Measurements from ENCODE around the gene KSR1. TPM values are rescaled to one million over a fixed set of nuclear protein-coding genes. Genes with fewer than 3 reads are reported as not detected.
"Not testable (repeated sequence)": the region's sequence is repeated elsewhere in the genome, so short reads cannot be mapped to it uniquely, and the experiment has no call there.

KSR1 gene
- total and polyA plus RNA-seq, 2 experiments from 2014 or later, result 0.98 to 2.5 TPM

- WGBS, 2 experiments (ENCODE audit: low coverage in 1 of 2, low lambda C conversion rate in 2 of 2, missing lambda C conversion rate in 2 of 2), result 57 to 58% methylated on average over 6 to 9 of the region's 9 CpGs
- in situ Hi-C loops (cut with MboI), result no loop called here
- no peak overlapping the region for H3K4me3 ChIP-seq
Observed at GRCh38 chr17:27420211-27420950, 35.9 kb upstream of the KSR1 start.

GRCh38 chr17:27421111-27421510 lies 35.1 kb upstream of the KSR1 start:
- in situ Hi-C loops (cut with MboI), result no loop called here
- Histone ChIP-seq H3K4me2 (ENCODE audit: unreplicated experiment) (no peak overlapping the region), H3K27me3 (replicated peaks; ENCODE audit: insufficient read depth) (no peaks in the 10 kb centered on the region), H2AFZ (no peak overlapping the region), H3K27ac (no peak overlapping the region), H4K20me1 (ENCODE audit: insufficient read depth) (no peaks in the 10 kb centered on the region), H3F3A (ENCODE audit: insufficient read depth) (no peaks in the 10 kb centered on the region), H3K36me3 (ENCODE audit: low read depth) (no peaks in the 10 kb centered on the region), H3K79me2 (ENCODE audit: insufficient read depth) (no peaks in the 10 kb centered on the region), H3K9me3 (ENCODE audit: low read depth) (no peaks in the 10 kb centered on the region), H3K4me1 (ENCODE audit: insufficient read depth) (no peaks in the 10 kb centered on the region), H3K9me2 (ENCODE audit: insufficient read depth) (no peaks in the 10 kb centered on the region), H3K9ac (no peak overlapping the region), H3K4me3 (no peak overlapping the region)
- WGBS, 2 experiments (ENCODE audit: low coverage in 1 of 2, low lambda C conversion rate in 2 of 2, missing lambda C conversion rate in 2 of 2), result 82 to 87% methylated on average over 10 of the region's 10 CpGs
- no peak for DNase-seq
- TF ChIP-seq EZH2phosphoT487 (IDR thresholded peaks at IDR 0.05; ENCODE audit: insufficient read depth, low read depth), result no peak
- TF ChIP-seq EZH2 (IDR thresholded peaks at IDR 0.05; ENCODE audit: insufficient read depth, poor library complexity, severe bottlenecking), result no peak

More at GRCh38 chr17:27420211-27420950, 35.9 kb upstream of the KSR1 start:
- no peaks in the 10 kb centered on the region for H3F3A ChIP-seq (ENCODE audit: insufficient read depth)
- no peaks in the 10 kb centered on the region for H4K20me1 ChIP-seq (ENCODE audit: insufficient read depth)
- H3K27me3 ChIP-seq (replicated peaks; ENCODE audit: insufficient read depth), result no peaks in the 10 kb centered on the region
- no peaks in the 10 kb centered on the region for H3K9me3 ChIP-seq (ENCODE audit: low read depth)
- no peak overlapping the region for H3K9ac ChIP-seq
- H3K4me1 ChIP-seq (ENCODE audit: insufficient read depth), result no peaks in the 10 kb centered on the region
- no peak overlapping the region for H2AFZ ChIP-seq
- no peaks in the 10 kb centered on the region for H3K9me2 ChIP-seq (ENCODE audit: insufficient read depth)
- no peak overlapping the region for H3K27ac ChIP-seq
- H3K36me3 ChIP-seq (ENCODE audit: low read depth), result no peaks in the 10 kb centered on the region
- H3K79me2 ChIP-seq (ENCODE audit: insufficient read depth), result no peaks in the 10 kb centered on the region
- DNase-seq, result no peak
- no peak overlapping the region for H3K4me2 ChIP-seq (ENCODE audit: unreplicated experiment)
- TF ChIP-seq EZH2 (IDR thresholded peaks at IDR 0.05; ENCODE audit: insufficient read depth, poor library complexity, severe bottlenecking) (no peak), EZH2phosphoT487 (IDR thresholded peaks at IDR 0.05; ENCODE audit: insufficient read depth, low read depth) (no peak)

DNA sequence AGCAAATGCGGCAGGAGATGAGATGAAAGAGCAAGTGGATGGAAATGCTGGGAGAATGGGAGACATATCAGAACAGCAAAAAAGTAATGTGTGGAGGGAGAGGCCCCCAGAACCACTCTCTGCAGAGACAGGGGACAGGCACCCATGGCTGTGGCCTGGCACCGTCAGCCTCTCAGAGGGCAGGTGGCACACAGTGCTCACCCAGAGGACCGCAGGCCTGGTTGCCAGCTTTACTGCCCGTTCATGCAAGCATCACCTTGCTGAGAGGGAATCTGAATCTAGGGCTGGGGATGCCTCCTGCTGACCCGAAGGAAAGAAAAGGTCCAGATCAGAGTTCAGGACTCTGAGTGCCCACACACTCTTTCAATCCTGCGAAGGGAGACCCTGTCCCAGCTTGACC lies 34.6 kb upstream of the KSR1 start:
- H3K27ac ChIP-seq, result not testable (repeated sequence)

GRCh38 chr17:27422601-27423000 lies 33.6 kb upstream of the KSR1 start:
- Histone ChIP-seq H3K27ac (no peak overlapping the region), H3K4me1 (ENCODE audit: insufficient read depth) (no peaks in the 10 kb centered on the region), H3K36me3 (ENCODE audit: low read depth) (no peaks in the 10 kb centered on the region), H3K4me3 (no peak overlapping the region), H3K9ac (no peak overlapping the region), H3K4me2 (ENCODE audit: unreplicated experiment) (no peak overlapping the region), H3F3A (ENCODE audit: insufficient read depth) (no peaks in the 10 kb centered on the region), H3K9me3 (ENCODE audit: low read depth) (no peaks in the 10 kb centered on the region), H4K20me1 (ENCODE audit: insufficient read depth) (no peaks in the 10 kb centered on the region), H2AFZ (no peak overlapping the region), H3K27me3 (replicated peaks; ENCODE audit: insufficient read depth) (no peaks in the 10 kb centered on the region), H3K9me2 (ENCODE audit: insufficient read depth) (no peaks in the 10 kb centered on the region), H3K79me2 (ENCODE audit: insufficient read depth) (no peaks in the 10 kb centered on the region)
- TF ChIP-seq EZH2 (IDR thresholded peaks at IDR 0.05; ENCODE audit: insufficient read depth, poor library complexity, severe bottlenecking) (no peak), EZH2phosphoT487 (IDR thresholded peaks at IDR 0.05; ENCODE audit: insufficient read depth, low read depth) (no peak)
- in situ Hi-C loops (cut with MboI), result no loop called here
- no peak for DNase-seq
- 84 to 86% methylated on average over 7 of the region's 7 CpGs for WGBS, 2 experiments (ENCODE audit: low coverage in 1 of 2, low lambda C conversion rate in 2 of 2, missing lambda C conversion rate in 2 of 2)

More for the DNA sequence above, 34.6 kb upstream of the KSR1 start:
- H3K9ac ChIP-seq; H3K36me3 ChIP-seq (ENCODE audit: low read depth); H3K4me1 ChIP-seq (ENCODE audit: insufficient read depth); H3K79me2 ChIP-seq (ENCODE audit: insufficient read depth); in situ Hi-C loops (cut with MboI); H3K9me2 ChIP-seq (ENCODE audit: insufficient read depth); H3F3A ChIP-seq (ENCODE audit: insufficient read depth); H2AFZ ChIP-seq; H3K4me3 ChIP-seq; H4K20me1 ChIP-seq (ENCODE audit: insufficient read depth); H3K9me3 ChIP-seq (ENCODE audit: low read depth); DNase-seq; H3K4me2 ChIP-seq (ENCODE audit: unreplicated experiment); H3K27me3 ChIP-seq (replicated peaks; ENCODE audit: insufficient read depth): not testable (repeated sequence)
- 71 to 92% methylated on average over 6 of the region's 6 CpGs for WGBS, 2 experiments (ENCODE audit: low coverage in 1 of 2, low lambda C conversion rate in 2 of 2, missing lambda C conversion rate in 2 of 2)

Measured in GM23248 (cell line).